ENCODE results near the gene NUMA1. TPM values are rescaled to one million over a fixed set of nuclear protein-coding genes. Genes with fewer than 3 reads are reported as not detected.

The NUMA1 gene
- total RNA-seq, 2 donors from 2014 or later: 181 to 216 TPM

GRCh38 chr11:72088076-72088808, 7.9 kb upstream of the NUMA1 start:
- no peak for DNase-seq (ENCODE audit: low spot score)
- no peaks in the 10 kb centered on the region for H3K27me3 Mint-ChIP-seq
- H3K4me1 Mint-ChIP-seq (ENCODE audit: low read depth in 2 of 2): peaks cover 17 to 20% of the 10 kb centered on the region in 2 donors
- peak in 1 of 2 donors; percentile 41 for ATAC-seq
- H3K27ac Mint-ChIP-seq: peak overlapping the region in 1 of 2 donors; percentile 0
- H3K9me3 Mint-ChIP-seq: no peaks in the 10 kb centered on the region
- no peak overlapping the region for H3K4me3 Mint-ChIP-seq
- H3K36me3 Mint-ChIP-seq: no peaks in the 10 kb centered on the region

- DNase-seq (ENCODE audit: low spot score) (no peak), ATAC-seq (no peak)
- Mint-ChIP-seq H3K4me1 (ENCODE audit: low read depth in 2 of 2) (peaks cover 26 to 28% of the 10 kb centered on the region in 2 donors), H3K27me3 (no peaks in the 10 kb centered on the region), H3K36me3 (no peaks in the 10 kb centered on the region), H3K27ac (peak overlapping the region; percentile 10 to 34), H3K4me3 (no peak overlapping the region), H3K9me3 (no peaks in the 10 kb centered on the region)
Observed at GRCh38 chr11:72085621-72086351, 5.4 kb upstream of the NUMA1 start.

DNA sequence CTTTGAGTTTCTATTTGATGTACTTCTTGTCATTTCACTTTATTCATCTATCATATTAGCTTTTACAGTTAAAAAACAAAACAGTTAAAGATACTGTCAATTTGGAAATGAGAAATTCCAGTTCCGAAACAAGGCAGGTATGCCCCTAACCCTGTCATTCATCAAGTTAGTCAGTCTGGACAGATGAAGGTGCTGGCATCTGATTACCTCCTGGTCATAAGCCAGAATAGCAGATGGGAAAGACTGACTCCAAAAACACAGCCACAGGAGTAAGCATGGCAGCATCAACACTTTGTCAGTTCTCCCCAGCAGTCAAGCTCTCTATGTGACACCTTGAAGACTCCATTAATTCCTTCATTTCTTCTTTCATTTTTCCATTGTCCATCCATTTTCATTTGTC, 4.6 kb upstream of the NUMA1 start:
- DNase-seq (ENCODE audit: low spot score) (no peak), ATAC-seq (no peak)
- H3K4me1 Mint-ChIP-seq (ENCODE audit: low read depth in 2 of 2): peaks cover 32 to 36% of the 10 kb centered on the region in 2 donors
- H3K27me3 Mint-ChIP-seq: no peaks in the 10 kb centered on the region
- no peaks in the 10 kb centered on the region for H3K36me3 Mint-ChIP-seq
- H3K4me3 Mint-ChIP-seq: no peak overlapping the region
- H3K27ac Mint-ChIP-seq: no peak overlapping the region
- no peaks in the 10 kb centered on the region for H3K9me3 Mint-ChIP-seq

- ATAC-seq: no peak
- no peak overlapping the region for H3K4me3 Mint-ChIP-seq
- no peaks in the 10 kb centered on the region for H3K27me3 Mint-ChIP-seq
- H3K36me3 Mint-ChIP-seq: no peaks in the 10 kb centered on the region
- H3K27ac Mint-ChIP-seq: no peak overlapping the region
- no peak for DNase-seq (ENCODE audit: low spot score)
- H3K4me1 Mint-ChIP-seq (ENCODE audit: low read depth in 2 of 2): peaks cover 36 to 40% of the 10 kb centered on the region in 2 donors
- H3K9me3 Mint-ChIP-seq: no peaks in the 10 kb centered on the region
Observed at GRCh38 chr11:72084076-72084475, 3.7 kb upstream of the NUMA1 start.

DNA sequence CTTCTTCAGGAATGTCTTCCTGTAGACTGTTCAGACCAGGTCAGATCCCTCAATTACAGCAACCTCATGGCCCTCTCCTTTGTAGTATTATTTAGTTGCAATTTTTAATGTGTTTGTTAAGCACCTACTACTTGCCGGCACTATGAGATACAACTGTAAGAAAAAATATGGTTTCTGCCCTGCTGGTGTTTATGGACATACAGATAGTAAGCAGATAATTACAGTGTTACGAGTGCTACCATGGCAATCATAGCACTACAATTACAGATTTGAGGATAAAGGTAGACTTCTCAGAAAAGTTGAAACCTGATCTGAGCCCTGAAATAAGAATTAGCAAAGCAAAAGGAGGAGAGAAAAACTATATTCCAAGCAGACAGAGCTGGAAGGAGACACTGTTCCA, 3.1 kb upstream of the NUMA1 start:
- Mint-ChIP-seq H3K4me1 (ENCODE audit: low read depth in 2 of 2) (peaks cover 41 to 46% of the 10 kb centered on the region in 2 donors), H3K36me3 (no peaks in the 10 kb centered on the region), H3K9me3 (no peaks in the 10 kb centered on the region), H3K27me3 (no peaks in the 10 kb centered on the region), H3K27ac (peak overlapping the region in 1 of 2 donors; percentile 51), H3K4me3 (no peak overlapping the region)
- ATAC-seq: no peak
- DNase-seq (ENCODE audit: low spot score): no peak

DNA sequence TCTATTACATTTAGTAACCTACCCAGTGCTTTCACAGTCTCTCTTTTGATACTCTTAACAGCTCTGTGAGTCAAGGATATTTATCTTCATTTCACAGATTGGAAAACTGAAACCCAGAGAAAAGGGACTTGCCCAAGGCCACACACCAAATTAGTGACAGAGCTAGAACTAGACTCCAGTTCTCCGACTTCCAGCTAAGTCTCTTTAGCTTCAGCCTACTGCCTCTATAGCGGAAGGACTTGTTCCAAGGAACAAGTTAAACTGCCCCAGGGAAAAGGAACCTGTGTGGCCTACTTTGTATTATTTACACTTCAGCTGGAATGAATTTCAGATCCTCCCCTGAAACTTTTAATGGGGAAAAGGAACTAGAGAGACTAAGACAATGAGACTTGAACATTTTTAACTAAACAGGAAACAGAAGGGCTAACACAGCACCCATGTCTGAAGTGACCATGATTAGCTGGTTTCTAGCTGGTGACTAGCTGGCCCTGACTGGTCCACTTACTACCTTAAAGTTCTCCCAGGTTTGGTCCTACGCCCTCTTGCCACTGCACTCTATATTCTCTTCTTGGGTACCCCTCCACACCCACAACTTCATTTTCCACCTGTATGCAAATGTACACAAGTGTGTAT, 1.6 kb upstream of the NUMA1 start:
- H3K9me3 Mint-ChIP-seq: no peaks in the 10 kb centered on the region
- H3K4me3 Mint-ChIP-seq: peak overlapping the region; percentile 92
- no peaks in the 10 kb centered on the region for H3K36me3 Mint-ChIP-seq
- peak overlapping the region; percentile 89 to 95 for H3K27ac Mint-ChIP-seq
- ATAC-seq: no peak
- DNase-seq (ENCODE audit: low spot score): no peak
- H3K4me1 Mint-ChIP-seq (ENCODE audit: low read depth in 2 of 2): peaks cover 47 to 52% of the 10 kb centered on the region in 2 donors
- H3K27me3 Mint-ChIP-seq: no peaks in the 10 kb centered on the region

DNA sequence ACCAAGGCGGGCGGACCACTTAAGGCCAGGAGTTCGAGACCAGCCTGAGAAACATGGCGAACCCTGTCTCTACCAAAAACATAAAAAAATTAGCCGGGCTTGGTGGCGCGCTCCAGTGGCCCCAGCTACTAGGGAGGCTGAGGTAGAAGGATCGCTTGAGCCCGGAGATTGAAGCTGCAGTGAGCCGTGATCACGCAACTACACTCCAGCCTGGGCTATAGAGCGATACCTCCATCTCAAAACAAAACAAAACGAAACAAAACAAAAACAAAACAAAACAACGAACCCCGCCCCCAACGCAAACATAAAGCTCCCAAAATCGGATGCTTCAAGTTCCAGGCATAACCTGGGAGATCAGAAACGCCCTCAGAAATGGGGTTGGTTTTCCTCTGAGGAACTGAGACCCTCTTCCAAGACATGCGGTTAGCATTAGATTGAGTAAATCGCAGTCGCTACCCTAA, 872 bp upstream of the NUMA1 start:
- DNase-seq (ENCODE audit: low spot score): no peak
- Mint-ChIP-seq H3K4me1 (ENCODE audit: low read depth in 2 of 2) (peaks cover 47 to 53% of the 10 kb centered on the region in 2 donors), H3K27me3 (no peaks in the 10 kb centered on the region), H3K36me3 (no peaks in the 10 kb centered on the region), H3K27ac (peak overlapping the region; percentile 89 to 95), H3K9me3 (no peaks in the 10 kb centered on the region), H3K4me3 (peak overlapping the region; percentile 92)
- ATAC-seq: no peak

- H3K4me3 Mint-ChIP-seq: peak overlapping the region; percentile 92
- DNase-seq (ENCODE audit: low spot score): no peak
- ATAC-seq: peak; percentile 43 to 50
- peaks cover 41 to 46% of the 10 kb centered on the region in 2 donors for H3K4me1 Mint-ChIP-seq (ENCODE audit: low read depth in 2 of 2)
- H3K9me3 Mint-ChIP-seq: no peaks in the 10 kb centered on the region
- H3K27me3 Mint-ChIP-seq: no peaks in the 10 kb centered on the region
- no peaks in the 10 kb centered on the region for H3K36me3 Mint-ChIP-seq
- peak overlapping the region; percentile 89 to 95 for H3K27ac Mint-ChIP-seq
Observed at GRCh38 chr11:72079819-72080325, 470 bp downstream of the NUMA1 start.

GRCh38 chr11:72078477-72078876, 1.9 kb downstream of the NUMA1 start:
- H3K4me3 Mint-ChIP-seq: peak overlapping the region; percentile 92
- no peaks in the 10 kb centered on the region for H3K36me3 Mint-ChIP-seq
- ATAC-seq (no peak), DNase-seq (ENCODE audit: low spot score) (no peak)
- H3K27ac Mint-ChIP-seq: peak overlapping the region in 1 of 2 donors; percentile 60
- H3K9me3 Mint-ChIP-seq: no peaks in the 10 kb centered on the region
- H3K4me1 Mint-ChIP-seq (ENCODE audit: low read depth in 2 of 2): peaks cover 42 to 47% of the 10 kb centered on the region in 2 donors
- no peaks in the 10 kb centered on the region for H3K27me3 Mint-ChIP-seq

- ATAC-seq: no peak
Observed at GRCh38 chr11:72075756-72076155, 4.6 kb downstream of the NUMA1 start.

GRCh38 chr11:72075109-72075508, 5.2 kb downstream of the NUMA1 start:
- ATAC-seq (no peak), DNase-seq (ENCODE audit: low spot score) (no peak)
- Mint-ChIP-seq H3K9me3 (no peaks in the 10 kb centered on the region), H3K27ac (no peak overlapping the region), H3K4me1 (ENCODE audit: low read depth in 2 of 2) (peaks cover 42 to 49% of the 10 kb centered on the region in 2 donors), H3K4me3 (no peak overlapping the region), H3K27me3 (no peaks in the 10 kb centered on the region), H3K36me3 (no peaks in the 10 kb centered on the region)

More at GRCh38 chr11:72075756-72076155, 4.6 kb downstream of the NUMA1 start:
- no peaks in the 10 kb centered on the region for H3K9me3 Mint-ChIP-seq
- peaks cover 42 to 50% of the 10 kb centered on the region in 2 donors for H3K4me1 Mint-ChIP-seq (ENCODE audit: low read depth in 2 of 2)
- no peaks in the 10 kb centered on the region for H3K27me3 Mint-ChIP-seq
- H3K4me3 Mint-ChIP-seq: no peak overlapping the region
- H3K36me3 Mint-ChIP-seq: no peaks in the 10 kb centered on the region
- no peak for DNase-seq (ENCODE audit: low spot score)
- no peak overlapping the region for H3K27ac Mint-ChIP-seq

DNA sequence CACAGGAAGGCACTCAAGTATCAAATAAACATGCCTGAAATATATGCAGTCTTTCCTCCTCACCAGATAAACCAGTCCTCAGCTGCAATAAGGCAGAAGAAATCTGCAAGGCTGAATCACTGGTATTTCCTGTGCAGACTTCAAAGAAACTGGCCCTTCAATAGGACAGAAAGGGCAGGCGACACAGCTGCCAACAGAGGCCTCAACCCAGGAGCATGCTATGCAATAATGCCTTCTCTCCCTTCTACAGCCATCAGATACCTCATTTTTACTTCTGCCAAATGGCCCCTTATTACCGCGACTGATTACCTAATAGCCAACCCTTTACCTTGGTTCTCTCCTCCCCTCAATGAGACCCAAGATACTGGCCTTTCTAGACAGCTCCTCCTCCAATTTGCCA, 8.0 kb downstream of the NUMA1 start:
- peak; percentile 39 to 44 for ATAC-seq
- Mint-ChIP-seq H3K4me3 (peak overlapping the region; percentile 36), H3K27ac (peak overlapping the region; percentile 30 to 81), H3K27me3 (no peaks in the 10 kb centered on the region), H3K4me1 (ENCODE audit: low read depth in 2 of 2) (peaks cover 58 to 61% of the 10 kb centered on the region in 2 donors), H3K36me3 (no peaks in the 10 kb centered on the region), H3K9me3 (no peaks in the 10 kb centered on the region)
- no peak for DNase-seq (ENCODE audit: low spot score)

DNA sequence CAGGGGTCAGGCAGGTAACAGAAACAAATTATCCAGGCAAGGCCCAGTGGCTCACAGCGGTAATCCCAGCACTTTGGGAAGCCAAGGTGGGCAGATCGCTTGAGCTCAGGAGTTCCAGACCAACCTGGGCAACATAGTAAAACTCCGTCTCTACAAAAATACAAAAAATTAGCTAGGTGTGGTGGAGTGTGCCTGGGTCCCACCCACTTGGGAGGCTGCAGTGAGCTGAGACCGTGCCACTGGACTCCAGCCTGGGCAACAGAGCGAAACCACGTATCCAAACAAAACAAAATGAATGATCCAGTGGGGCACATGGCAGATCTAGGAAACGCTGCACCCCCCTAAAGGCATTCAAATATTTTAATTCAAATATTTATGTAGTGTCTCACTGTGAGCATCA, 9.9 kb downstream of the NUMA1 start:
- Mint-ChIP-seq H3K36me3 (no peaks in the 10 kb centered on the region), H3K4me1 (ENCODE audit: low read depth in 2 of 2) (peaks cover 65 to 68% of the 10 kb centered on the region in 2 donors), H3K27ac (peak overlapping the region; percentile 92 to 98), H3K27me3 (no peaks in the 10 kb centered on the region), H3K4me3 (peak overlapping the region; percentile 86), H3K9me3 (no peaks in the 10 kb centered on the region)
- ATAC-seq: no peak
- DNase-seq (ENCODE audit: low spot score): no peak

Data from natural killer cell treated with Interleukin-12 subunit alpha and Interleukin-12 subunit beta and Interleukin-15 and Interleukin-18, amount 100 ng/mL, for 72 hours (primary cell).